ENCODE data around the gene JARID2. TPM values are rescaled to one million over a fixed set of nuclear protein-coding genes. Genes with fewer than 3 reads are reported as not detected.

JARID2 gene
- polyA plus RNA-seq, 1 donor (not counting 4 experiments of a cell fraction or from before 2014, with no cell fraction given): 11.0 TPM

- H3K9me3 ChIP-seq (ENCODE audit: control insufficient read depth, low read depth, low read length): no peaks in the 10 kb centered on the region
- H3K4me2 ChIP-seq (ENCODE audit: control insufficient read depth, extremely low read depth, insufficient read depth, low read depth, low read length): no peak overlapping the region
- DNase-seq (ENCODE audit: low read depth, low spot score): no peak
- no peak overlapping the region for H3K4me3 ChIP-seq (ENCODE audit: control insufficient read depth in 2 of 3, extremely low read depth in 1 of 3, insufficient read depth in 2 of 3, low read depth in 1 of 3, low read length in 3 of 3)
- no peak for FAIRE-seq
- H3K79me2 ChIP-seq (ENCODE audit: control insufficient read depth, insufficient read depth, low read length): peaks cover 12% of the 10 kb centered on the region
- H3K9ac ChIP-seq (ENCODE audit: control insufficient read depth, extremely low read depth, insufficient read depth, low read length): no peak overlapping the region
- H2AFZ ChIP-seq (ENCODE audit: control insufficient read depth, low read length): no peak overlapping the region
- no peaks in the 10 kb centered on the region for H3K4me1 ChIP-seq (ENCODE audit: control insufficient read depth, extremely low read depth, insufficient read depth, low read length)
- peaks cover 3% of the 10 kb centered on the region for H4K20me1 ChIP-seq (ENCODE audit: control insufficient read depth, extremely low read depth, insufficient read depth, low read length)
- no peaks in the 10 kb centered on the region for H3K27me3 ChIP-seq (ENCODE audit: control insufficient read depth, extremely low read depth, insufficient read depth, low read length)
- peaks cover 3% of the 10 kb centered on the region for H3K9me1 ChIP-seq (ENCODE audit: control insufficient read depth, extremely low read depth, insufficient read depth, low read length)
- TF ChIP-seq EZH2 (IDR thresholded peaks at IDR 0.05; ENCODE audit: low read length) (no peak), CTCF (optimal IDR thresholded peaks at IDR 0.05 in 1 of 3, IDR thresholded peaks at IDR 0.05 in 1 of 3, conservative IDR thresholded peaks at IDR 0.05 in 1 of 3; ENCODE audit: extremely low read depth in 1 of 3, insufficient read depth in 2 of 3, low read length in 3 of 3) (no peak)
- no peak overlapping the region for H3K27ac ChIP-seq (ENCODE audit: control insufficient read depth, insufficient read depth, low read length)
- dilution Hi-C loops (cut with MboI; ENCODE audit: extremely low pct_ligation_motif_present, low sequenced_read_pairs): no loop called here
- H3K36me3 ChIP-seq (ENCODE audit: control insufficient read depth in 2 of 2, extremely low read depth in 1 of 2, insufficient read depth in 2 of 2, low read length in 2 of 2): peaks cover 10 to 12% of the 10 kb centered on the region in 2 experiments
Observed at GRCh38 chr6:15470746-15471145, 224.9 kb downstream of the JARID2 start.

DNA sequence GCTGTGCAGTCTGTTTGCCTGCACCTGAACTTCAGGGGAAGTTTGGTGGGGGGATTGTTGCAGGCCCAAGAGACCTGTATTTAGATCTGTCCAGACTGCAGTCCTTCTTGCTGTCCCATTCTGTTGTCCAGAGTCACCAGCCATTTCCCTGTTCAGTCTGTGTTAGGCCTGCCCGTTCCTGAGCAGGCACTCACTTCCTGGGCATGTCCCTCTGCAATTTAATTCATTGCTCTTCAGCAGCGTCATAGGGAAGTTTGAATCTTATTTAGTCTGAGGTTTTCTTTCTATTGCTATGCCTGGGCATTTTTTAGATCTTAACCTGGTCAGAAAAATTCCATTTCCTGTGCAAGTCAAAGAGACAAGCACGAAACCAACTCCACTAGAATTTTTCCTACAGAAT is 226.8 kb downstream of the JARID2 start:
- dilution Hi-C loops (cut with MboI; ENCODE audit: extremely low pct_ligation_motif_present, low sequenced_read_pairs): no loop called here
- no peak for FAIRE-seq

More for the DNA sequence above, 226.8 kb downstream of the JARID2 start:
- H3K4me2 ChIP-seq (ENCODE audit: control insufficient read depth, extremely low read depth, insufficient read depth, low read depth, low read length): no peak overlapping the region
- peaks cover 15% of the 10 kb centered on the region for H3K79me2 ChIP-seq (ENCODE audit: control insufficient read depth, insufficient read depth, low read length)
- no peak overlapping the region for H3K9ac ChIP-seq (ENCODE audit: control insufficient read depth, extremely low read depth, insufficient read depth, low read length)
- H3K27me3 ChIP-seq (ENCODE audit: control insufficient read depth, extremely low read depth, insufficient read depth, low read length): no peaks in the 10 kb centered on the region
- TF ChIP-seq CTCF (optimal IDR thresholded peaks at IDR 0.05 in 1 of 3, IDR thresholded peaks at IDR 0.05 in 1 of 3, conservative IDR thresholded peaks at IDR 0.05 in 1 of 3; ENCODE audit: extremely low read depth in 1 of 3, insufficient read depth in 2 of 3, low read length in 3 of 3): no peak
- no peak for TF ChIP-seq EZH2 (IDR thresholded peaks at IDR 0.05; ENCODE audit: low read length)
- H4K20me1 ChIP-seq (ENCODE audit: control insufficient read depth, extremely low read depth, insufficient read depth, low read length): peaks cover 3% of the 10 kb centered on the region
- no peak overlapping the region for H3K27ac ChIP-seq (ENCODE audit: control insufficient read depth, insufficient read depth, low read length)
- H3K9me1 ChIP-seq (ENCODE audit: control insufficient read depth, extremely low read depth, insufficient read depth, low read length): no peaks in the 10 kb centered on the region
- peaks cover 10 to 12% of the 10 kb centered on the region in 2 experiments for H3K36me3 ChIP-seq (ENCODE audit: control insufficient read depth in 2 of 2, extremely low read depth in 1 of 2, insufficient read depth in 2 of 2, low read length in 2 of 2)
- H2AFZ ChIP-seq (ENCODE audit: control insufficient read depth, low read length): no peak overlapping the region
- DNase-seq (ENCODE audit: low read depth, low spot score): no peak
- no peaks in the 10 kb centered on the region for H3K9me3 ChIP-seq (ENCODE audit: control insufficient read depth, low read depth, low read length)
- no peak overlapping the region for H3K4me3 ChIP-seq (ENCODE audit: control insufficient read depth in 2 of 3, extremely low read depth in 1 of 3, insufficient read depth in 2 of 3, low read depth in 1 of 3, low read length in 3 of 3)
- H3K4me1 ChIP-seq (ENCODE audit: control insufficient read depth, extremely low read depth, insufficient read depth, low read length): peaks cover under 1% of the 10 kb centered on the region

Measured in keratinocyte (primary cell).